ENCODE results near the gene CDC42EP1.

The CDC42EP1 gene

GRCh38 chr22:37555029-37555428 is 5.3 kb upstream of the CDC42EP1 start:
- Histone ChIP-seq H3K9me2 (replicated peaks; ENCODE audit: insufficient read depth, low read length) (no peaks in the 10 kb centered on the region), H3K9ac (ENCODE audit: low read length) (no peak overlapping the region), H3K27ac (ENCODE audit: low read length) (no peak overlapping the region), H2AFZ (ENCODE audit: low read length) (no peak overlapping the region), H3K4me3 (ENCODE audit: low read length) (no peak overlapping the region), H3K9me3 (replicated peaks; ENCODE audit: insufficient read depth, low read length) (no peaks in the 10 kb centered on the region), H3F3A (ENCODE audit: insufficient read depth, low read length) (no peaks in the 10 kb centered on the region), H3K27me3 (replicated peaks; ENCODE audit: insufficient read depth, low read length) (peaks cover 70% of the 10 kb centered on the region), H4K20me1 (ENCODE audit: insufficient read depth, low read length) (no peaks in the 10 kb centered on the region), H3K4me2 (ENCODE audit: low read depth, low read length) (no peak overlapping the region), H3K79me2 (ENCODE audit: low read length) (no peaks in the 10 kb centered on the region), H3K4me1 (ENCODE audit: low read length) (no peaks in the 10 kb centered on the region), H3K36me3 (replicated peaks; ENCODE audit: insufficient read depth, low read length) (no peaks in the 10 kb centered on the region)
- DNase-seq, result no peak
- no peak for TF ChIP-seq CTCF (IDR thresholded peaks at IDR 0.05; ENCODE audit: low read length)
- TF ChIP-seq EZH2phosphoT487 (IDR thresholded peaks at IDR 0.05; ENCODE audit: low read length), result no peak
- TF ChIP-seq EZH2 (optimal IDR thresholded peaks at IDR 0.05; ENCODE audit: low read depth, low read length), result no peak

GRCh38 chr22:37556710-37557109 is 3.6 kb upstream of the CDC42EP1 start:
- Histone ChIP-seq H3K36me3 (replicated peaks; ENCODE audit: insufficient read depth, low read length) (no peaks in the 10 kb centered on the region), H4K20me1 (ENCODE audit: insufficient read depth, low read length) (no peaks in the 10 kb centered on the region), H3K27me3 (replicated peaks; ENCODE audit: insufficient read depth, low read length) (peaks cover 74% of the 10 kb centered on the region), H3K4me2 (ENCODE audit: low read depth, low read length) (no peak overlapping the region), H3K27ac (ENCODE audit: low read length) (no peak overlapping the region), H3F3A (ENCODE audit: insufficient read depth, low read length) (no peaks in the 10 kb centered on the region), H3K4me1 (ENCODE audit: low read length) (peaks cover 3% of the 10 kb centered on the region; the same call in 1 of the 2 replicates), H3K4me3 (ENCODE audit: low read length) (no peak overlapping the region), H2AFZ (ENCODE audit: low read length) (no peak overlapping the region), H3K9me2 (replicated peaks; ENCODE audit: insufficient read depth, low read length) (no peaks in the 10 kb centered on the region), H3K79me2 (ENCODE audit: low read length) (no peaks in the 10 kb centered on the region), H3K9ac (ENCODE audit: low read length) (no peak overlapping the region), H3K9me3 (replicated peaks; ENCODE audit: insufficient read depth, low read length) (no peaks in the 10 kb centered on the region)
- TF ChIP-seq EZH2 (optimal IDR thresholded peaks at IDR 0.05; ENCODE audit: low read depth, low read length) (no peak), CTCF (IDR thresholded peaks at IDR 0.05; ENCODE audit: low read length) (no peak), EZH2phosphoT487 (IDR thresholded peaks at IDR 0.05; ENCODE audit: low read length) (no peak)
- no peak for DNase-seq

- H3K36me3 ChIP-seq (replicated peaks; ENCODE audit: insufficient read depth, low read length), result no peaks in the 10 kb centered on the region
- H3K79me2 ChIP-seq (ENCODE audit: low read length), result no peaks in the 10 kb centered on the region
- DNase-seq, result no peak
- TF ChIP-seq EZH2phosphoT487 (IDR thresholded peaks at IDR 0.05; ENCODE audit: low read length) (no peak), CTCF (IDR thresholded peaks at IDR 0.05; ENCODE audit: low read length) (no peak), EZH2 (optimal IDR thresholded peaks at IDR 0.05; ENCODE audit: low read depth, low read length) (no peak)
- no peaks in the 10 kb centered on the region for H4K20me1 ChIP-seq (ENCODE audit: insufficient read depth, low read length)
- no peak overlapping the region for H3K9ac ChIP-seq (ENCODE audit: low read length)
- no peaks in the 10 kb centered on the region for H3K9me2 ChIP-seq (replicated peaks; ENCODE audit: insufficient read depth, low read length)
- no peak overlapping the region for H3K27ac ChIP-seq (ENCODE audit: low read length)
- H3K4me2 ChIP-seq (ENCODE audit: low read depth, low read length), result no peak overlapping the region
- peaks cover 9% of the 10 kb centered on the region for H3K4me1 ChIP-seq (ENCODE audit: low read length)
- H3K9me3 ChIP-seq (replicated peaks; ENCODE audit: insufficient read depth, low read length), result no peaks in the 10 kb centered on the region
- H2AFZ ChIP-seq (ENCODE audit: low read length), result no peak overlapping the region
- no peak overlapping the region for H3K4me3 ChIP-seq (ENCODE audit: low read length)
- no peaks in the 10 kb centered on the region for H3F3A ChIP-seq (ENCODE audit: insufficient read depth, low read length)
- peaks cover 77% of the 10 kb centered on the region for H3K27me3 ChIP-seq (replicated peaks; ENCODE audit: insufficient read depth, low read length)
Observed at GRCh38 chr22:37557321-37558001, 2.8 kb upstream of the CDC42EP1 start.
